Ovary (tissue), 3 donors: ENCODE results near the gene FUT2.

ENCODE experiments used
- POLR2A ChIP-seq: fragments of 450-650 bp; IDR thresholded peaks from one replicate; pipeline ENCODE4 v1.6.1; 2017; ENCODE audit warnings: antibody characterized with exemption, mild to moderate bottlenecking, moderate library complexity
- TF ChIP-seq, protein P1 (sequence below), 3 donors: fragments of 450-650 bp in 2 of 3; fragments of 200-600 bp in 1 of 3; IDR thresholded peaks; one replicate each; pipeline versions ENCODE4 v1.5.1 to v1.8.0; 2016 to 2022; ENCODE audit warnings: antibody characterized with exemption in 3 of 3, mild to moderate bottlenecking in 1 of 3
- donor health status: DM: no; HTN: no; CAD: no.

DNA sequence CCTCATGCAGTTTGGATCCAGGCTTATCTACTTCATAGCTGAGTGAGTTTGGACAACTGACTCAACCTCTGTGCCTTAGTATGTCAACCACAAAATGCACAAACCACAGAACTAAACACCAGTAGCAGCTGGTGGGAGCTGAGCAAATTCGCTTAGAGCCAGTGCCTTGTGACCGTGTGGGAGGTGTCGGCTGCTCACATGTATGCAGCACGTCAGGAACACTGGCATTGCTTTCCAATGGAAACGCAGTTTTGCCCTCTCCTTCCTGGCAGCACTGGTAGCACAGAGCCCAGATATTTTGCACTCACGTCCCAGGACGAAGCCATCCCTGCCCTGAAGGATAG is 14.7 kb upstream of the FUT2 start:
- TF ChIP-seq, protein P1, sequence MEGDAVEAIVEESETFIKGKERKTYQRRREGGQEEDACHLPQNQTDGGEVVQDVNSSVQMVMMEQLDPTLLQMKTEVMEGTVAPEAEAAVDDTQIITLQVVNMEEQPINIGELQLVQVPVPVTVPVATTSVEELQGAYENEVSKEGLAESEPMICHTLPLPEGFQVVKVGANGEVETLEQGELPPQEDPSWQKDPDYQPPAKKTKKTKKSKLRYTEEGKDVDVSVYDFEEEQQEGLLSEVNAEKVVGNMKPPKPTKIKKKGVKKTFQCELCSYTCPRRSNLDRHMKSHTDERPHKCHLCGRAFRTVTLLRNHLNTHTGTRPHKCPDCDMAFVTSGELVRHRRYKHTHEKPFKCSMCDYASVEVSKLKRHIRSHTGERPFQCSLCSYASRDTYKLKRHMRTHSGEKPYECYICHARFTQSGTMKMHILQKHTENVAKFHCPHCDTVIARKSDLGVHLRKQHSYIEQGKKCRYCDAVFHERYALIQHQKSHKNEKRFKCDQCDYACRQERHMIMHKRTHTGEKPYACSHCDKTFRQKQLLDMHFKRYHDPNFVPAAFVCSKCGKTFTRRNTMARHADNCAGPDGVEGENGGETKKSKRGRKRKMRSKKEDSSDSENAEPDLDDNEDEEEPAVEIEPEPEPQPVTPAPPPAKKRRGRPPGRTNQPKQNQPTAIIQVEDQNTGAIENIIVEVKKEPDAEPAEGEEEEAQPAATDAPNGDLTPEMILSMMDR (IDR thresholded peaks at IDR 0.05) = no peak
- TF ChIP-seq POLR2A = no peak
